GM12892 (cell line): ENCODE measurements around the gene GNB2.

Source experiments
- DNase-seq: peaks from one replicate; pipeline ENCODE4 v3.0.0; 2011; ENCODE audit not compliant: insufficient read length
- FAIRE-seq: peaks from 2 replicates; lab custom pipeline; 2011; peaks lifted over from hg19 to GRCh38; lab: Jason Lieb, UNC
- POLR2A ChIP-seq: IDR thresholded peaks from 2 replicates; pipeline ENCODE4 v1.6.1; 2011; ENCODE audit warnings: low read depth, low read length, control low read depth
- POLR2AphosphoS5 ChIP-seq: IDR thresholded peaks from 2 replicates; pipeline ENCODE4 v1.6.1; 2011; ENCODE audit warnings: low read depth, low read length, control low read depth
- TAF1 ChIP-seq: IDR thresholded peaks from 2 replicates; pipeline ENCODE4 v1.6.1; 2011; ENCODE audit warnings: low read depth, mild to moderate bottlenecking, control low read depth, low read length, borderline replicate concordance

The GNB2 gene

GRCh38 chr7:100685631-100686145, 12.1 kb downstream of the GNB2 start:
- peak; percentile 9 for DNase-seq
- FAIRE-seq: no peak
- TF ChIP-seq TAF1: no peak
- TF ChIP-seq POLR2A: no peak
- TF ChIP-seq POLR2AphosphoS5: no peak

GRCh38 chr7:100686201-100686821, 12.8 kb downstream of the GNB2 start:
- DNase-seq (peak; percentile 6), FAIRE-seq (no peak)
- no peak for TF ChIP-seq POLR2A
- TF ChIP-seq TAF1: no peak
- no peak for TF ChIP-seq POLR2AphosphoS5

GRCh38 chr7:100686822-100687211, 13.3 kb downstream of the GNB2 start:
- DNase-seq (peak; percentile 13), FAIRE-seq (no peak)
- no peak for TF ChIP-seq POLR2AphosphoS5

GRCh38 chr7:100687261-100687660, 13.7 kb downstream of the GNB2 start:
- FAIRE-seq (no peak), DNase-seq (no peak)
- no peak for TF ChIP-seq POLR2A
- no peak for TF ChIP-seq TAF1
- no peak for TF ChIP-seq POLR2AphosphoS5

- FAIRE-seq (no peak), DNase-seq (peak; percentile 14)
- no peak for TF ChIP-seq TAF1
- TF ChIP-seq POLR2AphosphoS5: no peak
- TF ChIP-seq POLR2A: no peak
Measured at GRCh38 chr7:100687751-100688300, 14.3 kb downstream of the GNB2 start.

GRCh38 chr7:100688326-100688860, 14.9 kb downstream of the GNB2 start:
- DNase-seq: no peak
- no peak for TF ChIP-seq POLR2A
- no peak for TF ChIP-seq TAF1
- no peak for FAIRE-seq

GRCh38 chr7:100689230-100690135, 15.9 kb downstream of the GNB2 start:
- peak; percentile 51 for FAIRE-seq
- DNase-seq: peak; percentile 25

GRCh38 chr7:100691676-100692577, 18.4 kb downstream of the GNB2 start:
- DNase-seq (peak; percentile 89), FAIRE-seq (peak; percentile 95)
- TF ChIP-seq POLR2A (no peak), POLR2AphosphoS5 (no peak), TAF1 (no peak)

More at GRCh38 chr7:100689230-100690135, 15.9 kb downstream of the GNB2 start:
- TF ChIP-seq POLR2A: no peak
- TF ChIP-seq POLR2AphosphoS5: no peak
- TF ChIP-seq TAF1: no peak

GRCh38 chr7:100692578-100692961, 19.0 kb downstream of the GNB2 start:
- peak; percentile 8 for DNase-seq
- TF ChIP-seq POLR2A (no peak), TAF1 (no peak), POLR2AphosphoS5 (no peak)
- FAIRE-seq: peak; percentile 38

GRCh38 chr7:100693312-100694097, 20.0 kb downstream of the GNB2 start:
- TF ChIP-seq TAF1 (no peak), POLR2AphosphoS5 (no peak), POLR2A (no peak)
- DNase-seq (peak; percentile 37), FAIRE-seq (no peak)
